Tibial nerve (tissue), 4 donors: Measurements from ENCODE around the gene SLC22A5. TPM values are rescaled to one million over a fixed set of nuclear protein-coding genes. Genes with fewer than 3 reads are reported as not detected.

Experiments
- DNase-seq, 2 donors: peaks; one replicate each; pipeline ENCODE4 v3.0.0-alpha.2; 2019; ENCODE audit warnings: low spot score in 2 of 2
- H3K27ac ChIP-seq, 4 donors: fragments of 200-600 bp; sonication (generic) in 3 of 4; one replicate each; pipeline ENCODE4 v1.5.1; 2017 to 2019; ENCODE audit warnings: mild to moderate bottlenecking in 1 of 4
- H3K27me3 ChIP-seq, 2 donors: fragments of 200-600 bp; sonication (generic) in 1 of 2; one replicate each; pipeline versions ENCODE4 v1.5.1 to v1.6.0; 2017 to 2019
- H3K36me3 ChIP-seq, 3 donors: fragments of 200-600 bp; sonication (generic); one replicate each; pipeline ENCODE4 v1.5.1; 2018 to 2019
- H3K4me1 ChIP-seq, 4 donors: fragments of 200-600 bp; sonication (generic) in 3 of 4; one replicate each; pipeline ENCODE4 v1.5.1; 2017 to 2019
- H3K4me3 ChIP-seq, 4 donors: fragments of 200-600 bp; sonication (generic) in 3 of 4; one replicate each; pipeline ENCODE4 v1.5.1; 2017 to 2019; ENCODE audit warnings: mild to moderate bottlenecking in 1 of 4, moderate library complexity in 1 of 4
- H3K9me3 ChIP-seq, 4 donors: fragments of 200-600 bp; sonication (generic) in 3 of 4; one replicate each; pipeline ENCODE4 v1.5.1; 2017 to 2019
- CTCF ChIP-seq, 5 experiments: fragments of 200-600 bp in 3 of 5; fragments of 450-650 bp in 2 of 5; sonication (generic) in 3 of 5; IDR thresholded peaks; one replicate each; pipeline ENCODE4 v1.5.1; 2016 to 2019; ENCODE audit warnings: antibody characterized with exemption in 5 of 5, mild to moderate bottlenecking in 3 of 5, moderate library complexity in 2 of 5
- EP300 ChIP-seq, 2 donors: sonication (generic); formaldehyde crosslinking; IDR thresholded peaks; one replicate each; pipeline ENCODE4 v1.6.1; 2017; ENCODE audit warnings: antibody characterized with exemption in 2 of 2, mild to moderate bottlenecking in 1 of 2
- POLR2A ChIP-seq, 2 donors: fragments of 450-650 bp; IDR thresholded peaks; one replicate each; pipeline ENCODE4 v1.6.1; 2017; ENCODE audit warnings: antibody characterized with exemption in 2 of 2, mild to moderate bottlenecking in 2 of 2, moderate library complexity in 2 of 2
- WGBS, 2 donors: methylation state at CpG; one replicate each; pipeline ENCODE4 v1.1.5; 2018; 5-methylcytosine and 5-hydroxymethylcytosine counted together
- total RNA-seq, 4 donors: library from RNA; depleted of rRNA; stranded (reverse); fragments of >200 nt; gene quantifications; one replicate each; pipeline ENCODE4 v1.1.0, GENCODE V29; 2016

SLC22A5 gene
- total RNA-seq, 4 donors from 2014 or later: 11.3 to 19.0 (median 16.3) TPM

DNA sequence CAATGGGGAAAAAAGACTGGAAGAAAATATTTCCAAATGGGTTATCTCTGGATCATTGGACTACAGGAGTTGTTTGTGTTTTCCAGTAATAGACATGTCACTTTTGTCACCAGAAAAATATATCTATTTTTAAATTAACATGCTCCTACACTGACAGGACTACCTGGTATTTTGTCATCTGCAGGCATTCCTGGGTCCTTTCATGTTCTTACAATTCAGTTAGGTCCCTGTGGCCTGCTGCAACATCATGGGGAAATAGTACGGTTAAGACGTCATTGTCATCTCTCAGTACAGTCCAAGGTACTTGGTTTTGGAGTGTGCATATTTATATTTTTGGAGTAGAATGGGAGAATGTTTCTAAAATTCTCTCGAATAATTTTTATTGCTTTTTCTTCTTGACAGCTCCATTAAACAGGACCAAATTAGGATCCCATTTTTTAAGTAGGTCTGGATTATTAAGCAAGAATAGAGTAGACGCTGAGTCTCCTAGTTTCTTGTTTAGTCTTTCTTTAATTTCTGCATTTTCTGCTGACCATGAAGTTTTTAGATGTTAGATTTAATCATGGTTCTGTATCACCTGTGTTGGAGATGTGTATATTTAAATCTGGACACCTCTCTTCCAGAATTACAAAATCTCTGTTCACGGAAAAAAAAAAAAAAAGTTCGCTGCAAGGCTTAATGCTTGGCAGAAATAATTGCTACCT is 46.9 kb downstream of the SLC22A5 start:
- no peaks in the 10 kb centered on the region for H3K36me3 ChIP-seq
- H3K27me3 ChIP-seq: no peaks in the 10 kb centered on the region
- no peak for TF ChIP-seq CTCF (IDR thresholded peaks at IDR 0.05)
- 83 to 85% methylated on average over 6 of the region's 6 CpGs for WGBS, 2 donors
- no peaks in the 10 kb centered on the region for H3K9me3 ChIP-seq
- peaks cover 0 to 84% (median 55%) of the 10 kb centered on the region in 4 donors for H3K4me1 ChIP-seq
- H3K4me3 ChIP-seq: no peak overlapping the region
- H3K27ac ChIP-seq: peak overlapping the region in 3 of 4 donors; percentile 41 to 74 (median 46)
- DNase-seq: no peak

GRCh38 chr5:132417010-132417439 is 47.5 kb downstream of the SLC22A5 start:
- DNase-seq: no peak
- no peak overlapping the region for H3K4me3 ChIP-seq
- peaks cover 0 to 84% (median 52%) of the 10 kb centered on the region in 4 donors for H3K4me1 ChIP-seq
- 74 to 81% methylated on average over 6 of the region's 6 CpGs for WGBS, 2 donors
- no peaks in the 10 kb centered on the region for H3K9me3 ChIP-seq
- no peaks in the 10 kb centered on the region for H3K27me3 ChIP-seq
- H3K36me3 ChIP-seq: no peaks in the 10 kb centered on the region
- H3K27ac ChIP-seq: peak overlapping the region in 2 of 4 donors; percentile 34 to 46
- TF ChIP-seq CTCF (IDR thresholded peaks at IDR 0.05) (no peak), EP300 (IDR thresholded peaks at IDR 0.05) (no peak), POLR2A (IDR thresholded peaks at IDR 0.05) (no peak)

DNA sequence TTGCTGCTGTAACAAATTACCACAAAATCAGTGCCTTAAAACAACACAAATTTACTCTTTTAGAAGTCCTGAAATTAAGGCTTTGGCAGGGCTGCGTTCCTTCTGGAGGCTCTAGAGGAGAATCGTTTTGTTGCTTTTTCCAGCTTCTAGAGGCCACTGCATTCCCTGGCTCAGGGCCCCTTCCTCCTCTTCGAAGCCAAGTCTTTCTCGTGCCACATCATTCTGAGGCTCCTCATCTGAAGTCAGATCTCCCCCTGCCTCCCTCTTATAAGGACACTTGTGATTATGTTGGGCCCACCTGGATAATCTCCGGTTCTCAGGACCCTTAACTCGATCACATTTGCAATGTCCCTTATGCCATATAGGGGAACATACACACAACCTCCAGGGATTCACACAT is 48.0 kb downstream of the SLC22A5 start:
- no peaks in the 10 kb centered on the region for H3K9me3 ChIP-seq
- H3K4me1 ChIP-seq: peaks cover 0 to 84% (median 50%) of the 10 kb centered on the region in 4 donors
- DNase-seq: no peak
- TF ChIP-seq CTCF (IDR thresholded peaks at IDR 0.05): no peak
- no peak for TF ChIP-seq POLR2A (IDR thresholded peaks at IDR 0.05)
- no peak for TF ChIP-seq EP300 (IDR thresholded peaks at IDR 0.05)
- H3K27ac ChIP-seq: peak overlapping the region in 2 of 4 donors; percentile 34 to 46
- WGBS, 2 donors: 82 to 85% methylated on average over 6 of the region's 6 CpGs
- H3K36me3 ChIP-seq: no peaks in the 10 kb centered on the region
- H3K4me3 ChIP-seq: no peak overlapping the region
- no peaks in the 10 kb centered on the region for H3K27me3 ChIP-seq

- Histone ChIP-seq H3K4me3 (no peak overlapping the region), H3K27me3 (no peaks in the 10 kb centered on the region), H3K27ac (no peak overlapping the region), H3K9me3 (no peaks in the 10 kb centered on the region), H3K36me3 (peaks cover 0 to 3% (median 0%) of the 10 kb centered on the region in 3 donors), H3K4me1 (peaks cover 0 to 84% (median 53%) of the 10 kb centered on the region in 4 donors)
- no peak for DNase-seq
- 90 to 98% methylated on average over 4 of the region's 4 CpGs for WGBS, 2 donors
- TF ChIP-seq CTCF (IDR thresholded peaks at IDR 0.05): no peak
- no peak for TF ChIP-seq EP300 (IDR thresholded peaks at IDR 0.05)
- TF ChIP-seq POLR2A (IDR thresholded peaks at IDR 0.05): no peak
These were observed 48.5 kb downstream of the SLC22A5 start for GRCh38 chr5:132417889-132418485.

DNA sequence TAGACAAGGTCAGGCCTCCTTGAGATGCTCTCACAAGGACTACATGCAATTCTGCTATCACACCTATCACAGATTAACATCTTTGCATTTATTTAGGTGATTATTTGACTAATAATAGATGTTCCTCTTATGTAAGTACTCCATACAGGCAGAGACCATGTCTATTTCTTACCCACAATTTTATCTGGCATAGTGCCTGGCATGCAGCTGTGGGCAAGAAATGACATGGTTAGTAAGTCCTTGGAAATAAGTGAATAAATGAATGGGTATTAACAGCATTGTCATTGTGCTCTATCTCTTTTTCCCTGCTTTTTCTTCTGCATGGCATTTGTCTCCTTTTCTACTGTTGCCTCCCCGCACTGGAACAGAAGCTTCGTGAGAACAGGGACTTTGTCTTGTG is 49.4 kb downstream of the SLC22A5 start:
- H3K27me3 ChIP-seq: no peaks in the 10 kb centered on the region
- TF ChIP-seq CTCF (IDR thresholded peaks at IDR 0.05): no peak
- no peak for TF ChIP-seq POLR2A (IDR thresholded peaks at IDR 0.05)
- WGBS, 2 donors: 85 to 92% methylated on average over 2 of the region's 2 CpGs
- H3K27ac ChIP-seq: peak overlapping the region in 3 of 4 donors; percentile 79 to 86 (median 79)
- no peak for DNase-seq
- H3K4me1 ChIP-seq: peaks cover 0 to 84% (median 57%) of the 10 kb centered on the region in 4 donors
- H3K4me3 ChIP-seq: no peak overlapping the region
- H3K9me3 ChIP-seq: no peaks in the 10 kb centered on the region
- peaks cover 0 to 9% (median 0%) of the 10 kb centered on the region in 3 donors for H3K36me3 ChIP-seq
